ENCODE data around the gene CBLB. TPM values are rescaled to one million over a fixed set of nuclear protein-coding genes. Genes with fewer than 3 reads are reported as not detected.

CBLB gene
- total and polyA plus RNA-seq, 2 experiments from 2014 or later: 20.5 to 47.7 TPM

GRCh38 chr3:105813710-105814109, 55.1 kb downstream of the CBLB start:
- Histone ChIP-seq H3K36me3 (ENCODE audit: insufficient read depth) (no peaks in the 10 kb centered on the region), H3K27ac (ENCODE audit: low read depth) (no peak overlapping the region), H3F3A (replicated peaks; ENCODE audit: low read depth) (no peaks in the 10 kb centered on the region), H2AFZ (no peak overlapping the region), H3K27me3 (ENCODE audit: insufficient read depth) (no peaks in the 10 kb centered on the region), H3K4me1 (ENCODE audit: insufficient read depth) (peaks cover 29% of the 10 kb centered on the region), H3K79me2 (replicated peaks; ENCODE audit: insufficient read depth) (peaks cover 7% of the 10 kb centered on the region; the same call in 1 of the 2 replicates), H4K20me1 (replicated peaks; ENCODE audit: insufficient read depth) (0 out of 2 replicates have a peak, but pooled peaks cover 4% of the 10 kb centered on the region), H3K4me3 (no peak overlapping the region), H3K9me2 (ENCODE audit: insufficient read depth) (no peaks in the 10 kb centered on the region), H3K4me2 (no peak overlapping the region)
- no peak for TF ChIP-seq NANOG (IDR thresholded peaks at IDR 0.05; ENCODE audit: borderline replicate concordance)
- no peak for TF ChIP-seq EZH2phosphoT487 (IDR thresholded peaks at IDR 0.05; ENCODE audit: unreplicated experiment)
- no peak for TF ChIP-seq ZNF462 (CRISPR knock-in tag; IDR thresholded peaks at IDR 0.05)
- TF ChIP-seq ZNF331 (CRISPR knock-in tag; IDR thresholded peaks at IDR 0.05; ENCODE audit: low read depth): no peak
- TF ChIP-seq ETS1 (IDR thresholded peaks at IDR 0.05): no peak
- no peak for TF ChIP-seq REST (IDR thresholded peaks at IDR 0.05; ENCODE audit: unreplicated experiment)
- Mint-ChIP-seq H3K27me3 (ENCODE audit: insufficient read depth, low read depth, poor library complexity) (no peaks in the 10 kb centered on the region), H3K36me3 (ENCODE audit: low read depth) (peaks cover 11% of the 10 kb centered on the region; the same call in 2 of the 3 replicates), H3K4me1 (peaks cover 41% of the 10 kb centered on the region), H3K9me3 (no peaks in the 10 kb centered on the region), H3K27ac (no peak overlapping the region), H3K4me3 (no peak overlapping the region)
- no peak for ATAC-seq
- no peak for DNase-seq (ENCODE audit: low spot score)

Measured in GM23338 (cell line).